GM10266 (cell line): ENCODE data around the gene LGALS13.
A peak's percentile ranks its signal among the peaks of the same experiment; 100 is the strongest.

Experiments used
- DNase-seq: peaks from one replicate; pipeline ENCODE4 v3.0.0; 2012; ENCODE audit errors: extremely low spot score
- TF ChIP-seq, protein P1 (sequence below): IDR thresholded peaks from 2 replicates; pipeline ENCODE4 v1.5.1; 2012; ENCODE audit warnings: mild to moderate bottlenecking, low read depth; ENCODE audit not compliant: control insufficient read depth, insufficient read depth; ENCODE audit errors: missing control alignments

The LGALS13 gene

GRCh38 chr19:39590265-39590664 is 12.1 kb upstream of the LGALS13 start:
- no peak for DNase-seq
- TF ChIP-seq, protein P1, sequence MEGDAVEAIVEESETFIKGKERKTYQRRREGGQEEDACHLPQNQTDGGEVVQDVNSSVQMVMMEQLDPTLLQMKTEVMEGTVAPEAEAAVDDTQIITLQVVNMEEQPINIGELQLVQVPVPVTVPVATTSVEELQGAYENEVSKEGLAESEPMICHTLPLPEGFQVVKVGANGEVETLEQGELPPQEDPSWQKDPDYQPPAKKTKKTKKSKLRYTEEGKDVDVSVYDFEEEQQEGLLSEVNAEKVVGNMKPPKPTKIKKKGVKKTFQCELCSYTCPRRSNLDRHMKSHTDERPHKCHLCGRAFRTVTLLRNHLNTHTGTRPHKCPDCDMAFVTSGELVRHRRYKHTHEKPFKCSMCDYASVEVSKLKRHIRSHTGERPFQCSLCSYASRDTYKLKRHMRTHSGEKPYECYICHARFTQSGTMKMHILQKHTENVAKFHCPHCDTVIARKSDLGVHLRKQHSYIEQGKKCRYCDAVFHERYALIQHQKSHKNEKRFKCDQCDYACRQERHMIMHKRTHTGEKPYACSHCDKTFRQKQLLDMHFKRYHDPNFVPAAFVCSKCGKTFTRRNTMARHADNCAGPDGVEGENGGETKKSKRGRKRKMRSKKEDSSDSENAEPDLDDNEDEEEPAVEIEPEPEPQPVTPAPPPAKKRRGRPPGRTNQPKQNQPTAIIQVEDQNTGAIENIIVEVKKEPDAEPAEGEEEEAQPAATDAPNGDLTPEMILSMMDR: no peak

DNA sequence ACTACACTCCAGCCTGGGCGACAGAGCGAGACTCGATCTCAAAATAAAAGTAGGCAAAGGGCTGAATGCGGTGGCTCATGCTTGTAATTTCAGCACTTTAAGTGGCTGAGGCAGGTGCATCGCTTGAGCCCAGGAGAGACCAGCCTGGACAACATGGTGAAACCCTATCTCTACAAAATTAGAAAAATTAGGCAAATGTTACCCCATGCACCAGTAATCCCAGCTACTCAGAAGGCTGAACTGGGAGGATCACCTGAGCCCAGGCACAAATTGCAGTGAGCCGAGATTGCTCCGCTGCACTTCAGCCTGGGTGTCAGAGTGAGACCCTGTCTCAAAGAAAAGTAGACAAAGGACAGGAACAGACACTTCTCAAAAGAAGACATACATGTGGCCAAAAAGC is 9.9 kb upstream of the LGALS13 start:
- TF ChIP-seq, protein P1: no peak
- no peak for DNase-seq

GRCh38 chr19:39595950-39596349 is 6.4 kb upstream of the LGALS13 start:
- TF ChIP-seq, protein P1: no peak
- no peak for DNase-seq

DNA sequence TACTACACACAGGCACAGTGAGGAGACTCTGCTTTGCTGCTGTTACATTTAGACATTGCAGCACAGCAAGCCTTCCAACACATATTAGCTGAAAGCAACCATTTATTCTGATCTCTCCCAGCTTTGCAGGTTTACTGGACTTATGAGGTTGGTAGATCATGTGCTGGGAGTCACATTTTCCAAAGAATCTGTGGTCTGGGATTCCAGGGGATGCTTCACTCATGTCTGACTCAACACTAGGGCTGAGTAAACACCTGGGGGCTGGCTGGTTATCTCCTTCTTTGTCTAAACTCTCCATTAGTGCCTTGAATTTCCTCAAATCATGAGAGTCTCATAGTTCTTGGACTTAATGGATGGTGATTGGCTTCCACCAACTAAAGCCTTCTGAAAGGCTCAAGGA is 5.4 kb upstream of the LGALS13 start:
- no peak for DNase-seq

GRCh38 chr19:39599116-39599515 is 3.2 kb upstream of the LGALS13 start:
- TF ChIP-seq, protein P1: no peak
- peak; percentile 13 for DNase-seq

More for the DNA sequence above, 5.4 kb upstream of the LGALS13 start:
- TF ChIP-seq, protein P1: no peak

GRCh38 chr19:39603825-39604224 is 1.5 kb downstream of the LGALS13 start:
- no peak for DNase-seq
- TF ChIP-seq, protein P1: no peak

GRCh38 chr19:39607021-39607420 is 4.7 kb downstream of the LGALS13 start:
- TF ChIP-seq, protein P1: no peak
- DNase-seq: no peak
